H1 (cell line): ENCODE measurements around the gene RNF152. TPM values are rescaled to one million over a fixed set of nuclear protein-coding genes. Genes with fewer than 3 reads are reported as not detected.

Experiments
- CTCF ChIA-PET: fragments of 300-600 bp; sonication (Branson Sonifier 250); formaldehyde crosslinking; loops from one replicate; lab custom pipeline; 2021; ENCODE audit not compliant: partially characterized antibody; lab: Charles Lee
- POLR2A ChIA-PET: fragments of 300-600 bp; sonication (Branson Sonifier 250); formaldehyde crosslinking; loops from one replicate; lab custom pipeline; 2021; ENCODE audit warnings: inconsistent platforms; ENCODE audit not compliant: partially characterized antibody; lab: Charles Lee
- DNase-seq, 2 experiments: peaks; one replicate each; pipeline versions ENCODE4 v3.0.0 to v3.0.0-alpha.2; 2010 to 2022; ENCODE audit warnings: low spot score in 2 of 2, low read depth in 1 of 2, mixed read lengths in 1 of 2
- FAIRE-seq: peaks from 2 replicates; lab custom pipeline; 2011; peaks lifted over from hg19 to GRCh38; lab: Jason Lieb, UNC
- H2AFZ ChIP-seq: 2 replicates; pipeline ENCODE4 v1.8.1; 2012; ENCODE audit warnings: low read length, inconsistent platforms
- H2AK5ac ChIP-seq: 2 replicates; pipeline ENCODE4 v1.6.1; 2013; ENCODE audit warnings: low read depth, low read length
- H2BK120ac ChIP-seq: replicated peaks from 2 replicates; pipeline ENCODE3; 2013; ENCODE audit warnings: low read depth, low read length, inconsistent platforms
- H2BK12ac ChIP-seq: 2 replicates; pipeline ENCODE4 v1.6.1; 2013; ENCODE audit warnings: low read depth, low read length
- H2BK15ac ChIP-seq: 2 replicates; pipeline ENCODE4 v1.6.1; 2013; ENCODE audit warnings: low read length
- H2BK20ac ChIP-seq: 2 replicates; pipeline ENCODE4 v1.6.1; 2013; ENCODE audit warnings: low read length
- H2BK5ac ChIP-seq: 2 replicates; pipeline ENCODE4 v1.6.1; 2013; ENCODE audit warnings: low read depth, low read length
- H3K14ac ChIP-seq: 2 replicates; pipeline ENCODE4 v1.6.1; 2013; ENCODE audit warnings: inconsistent platforms; ENCODE audit not compliant: insufficient read length
- H3K18ac ChIP-seq: 2 replicates; pipeline ENCODE4 v1.6.1; 2013; ENCODE audit warnings: low read length; ENCODE audit errors: extremely low read depth
- H3K23ac ChIP-seq: 2 replicates; pipeline ENCODE4 v1.6.1; 2013; ENCODE audit warnings: inconsistent platforms; ENCODE audit not compliant: insufficient read length
- H3K23me2 ChIP-seq: 2 replicates; pipeline ENCODE4 v1.6.1; 2013; ENCODE audit warnings: low read depth, low read length
- H3K27ac ChIP-seq: 2 replicates; pipeline ENCODE4 v1.6.1; 2011; ENCODE audit warnings: low read depth, low read length, inconsistent platforms
- H3K27me3 ChIP-seq, 4 experiments: replicated peaks in 1 of 4; 1 replicate in 1 of 4; 2 replicates in 3 of 4; pipeline versions ENCODE4 v1.6.1 to v1.8.1; 2011 to 2013; ENCODE audit warnings: low read length in 3 of 4, mild to moderate bottlenecking in 3 of 4, inconsistent platforms in 2 of 4, mixed read lengths in 2 of 4, moderate library complexity in 1 of 4; ENCODE audit not compliant: control insufficient read depth in 3 of 4, insufficient read depth in 3 of 4; ENCODE audit errors: extremely low read depth in 1 of 4
- H3K36me3 ChIP-seq, 4 experiments: 2 replicates each; pipeline versions ENCODE4 v1.6.1 to v1.8.1; 2011 to 2013; ENCODE audit warnings: mild to moderate bottlenecking in 4 of 4, low read length in 3 of 4, moderate library complexity in 2 of 4, control low read depth in 1 of 4, inconsistent platforms in 1 of 4; ENCODE audit not compliant: insufficient read depth in 4 of 4, control insufficient read depth in 2 of 4
- H3K4ac ChIP-seq: replicated peaks from 2 replicates; pipeline ENCODE3; 2013; ENCODE audit warnings: low read length, low read depth, mixed read lengths, inconsistent platforms; ENCODE audit not compliant: insufficient read length
- H3K4me1 ChIP-seq, 4 experiments: replicated peaks in 1 of 4; 1 replicate in 1 of 4; 2 replicates in 3 of 4; pipeline versions ENCODE4 v1.6.1 to v1.8.1; 2011 to 2013; ENCODE audit warnings: low read length in 3 of 4, inconsistent platforms in 2 of 4, mixed read lengths in 1 of 4; ENCODE audit not compliant: insufficient read depth in 4 of 4, control insufficient read depth in 3 of 4
- H3K4me2 ChIP-seq, 2 experiments: 2 replicates each; pipeline versions ENCODE4 v1.6.1 to v1.8.1; 2011 to 2013; ENCODE audit warnings: low read depth in 2 of 2, low read length in 2 of 2, control low read depth in 1 of 2, inconsistent platforms in 1 of 2, mild to moderate bottlenecking in 1 of 2; ENCODE audit not compliant: insufficient read depth in 1 of 2
- H3K4me3 ChIP-seq, 4 experiments: fragments of 200-600, 300-600 bp in 1 of 4; sonication (generic), shearing (Covaris generic), sonication (Bioruptor Twin) in 1 of 4; 2 replicates each; pipeline versions ENCODE4 v1.5.1 to v1.8.1; 2011 to 2016; ENCODE audit warnings: low read length in 4 of 4, low read depth in 3 of 4, control low read depth in 2 of 4, inconsistent platforms in 2 of 4, mild to moderate bottlenecking in 2 of 4, mixed read lengths in 1 of 4, moderate library complexity in 1 of 4; ENCODE audit not compliant: insufficient read depth in 2 of 4; ENCODE audit errors: extremely low read depth in 1 of 4
- H3K56ac ChIP-seq: replicated peaks from 2 replicates; pipeline ENCODE3; 2013; ENCODE audit warnings: low read depth, mild to moderate bottlenecking, mixed read lengths, low read length, inconsistent platforms; ENCODE audit not compliant: insufficient read length
- H3K79me1 ChIP-seq: 2 replicates; pipeline ENCODE4 v1.6.1; 2013; ENCODE audit warnings: low read depth, low read length, control low read depth
- H3K79me2 ChIP-seq, 2 experiments: 2 replicates each; pipeline versions ENCODE4 v1.6.1 to v1.8.1; 2012 to 2013; ENCODE audit warnings: low read length in 2 of 2, mild to moderate bottlenecking in 2 of 2, inconsistent platforms in 1 of 2; ENCODE audit not compliant: insufficient read depth in 2 of 2, control insufficient read depth in 1 of 2
- H3K9ac ChIP-seq, 4 experiments: replicated peaks in 1 of 4; 1 replicate in 1 of 4; 2 replicates in 3 of 4; pipeline versions ENCODE4 v1.6.1 to v1.8.1; 2011 to 2013; ENCODE audit warnings: low read depth in 3 of 4, low read length in 3 of 4, control low read depth in 2 of 4, mild to moderate bottlenecking in 2 of 4, moderate library complexity in 2 of 4, inconsistent platforms in 1 of 4; ENCODE audit errors: extremely low read depth in 1 of 4
- H3K9me3 ChIP-seq, 2 experiments: 2 replicates each; pipeline versions ENCODE4 v1.6.1 to v1.8.1; 2012 to 2013; ENCODE audit warnings: mild to moderate bottlenecking in 2 of 2, moderate library complexity in 2 of 2, control low read depth in 1 of 2, inconsistent platforms in 1 of 2, low read depth in 1 of 2, low read length in 1 of 2, mixed read lengths in 1 of 2; ENCODE audit not compliant: insufficient read depth in 2 of 2
- H4K20me1 ChIP-seq, 2 experiments: replicated peaks in 1 of 2; 2 replicates each; pipeline versions ENCODE3 to v1.8.1; 2011 to 2013; ENCODE audit warnings: inconsistent platforms in 2 of 2, low read length in 2 of 2, mild to moderate bottlenecking in 1 of 2; ENCODE audit not compliant: insufficient read depth in 2 of 2, control insufficient read depth in 1 of 2
- H4K5ac ChIP-seq: 2 replicates; pipeline ENCODE4 v1.6.1; 2013; ENCODE audit warnings: low read length, low read depth, mixed read lengths, inconsistent platforms; ENCODE audit not compliant: insufficient read length
- H4K8ac ChIP-seq: 2 replicates; pipeline ENCODE4 v1.8.0; 2013; ENCODE audit warnings: mild to moderate bottlenecking, moderate library complexity, low read length, inconsistent platforms; ENCODE audit not compliant: insufficient read depth; ENCODE audit errors: extremely low read depth
- H4K91ac ChIP-seq: replicated peaks from 2 replicates; pipeline ENCODE3; 2013; ENCODE audit warnings: low read length, mixed read lengths, inconsistent platforms; ENCODE audit not compliant: insufficient read length
- BRCA1 ChIP-seq: IDR thresholded peaks from 2 replicates; pipeline ENCODE4 v1.6.1; 2012; ENCODE audit warnings: low read depth, low read length, improper control_type of control experiment
- CREB1 ChIP-seq: IDR thresholded peaks from 2 replicates; pipeline ENCODE4 v1.6.1; 2012; ENCODE audit warnings: inconsistent platforms
- CTBP2 ChIP-seq: IDR thresholded peaks from 2 replicates; pipeline ENCODE4 v1.7.0; 2011; ENCODE audit warnings: borderline replicate concordance, mild to moderate bottlenecking, moderate library complexity, mixed read lengths, low read length; ENCODE audit not compliant: insufficient read depth, insufficient read length
- EP300 ChIP-seq, 2 experiments: IDR thresholded peaks; 1 replicate in 1 of 2; 2 replicates in 1 of 2; pipeline ENCODE4 v1.6.1; 2011 to 2012; ENCODE audit warnings: low read depth in 2 of 2, low read length in 2 of 2, mild to moderate bottlenecking in 2 of 2, borderline replicate concordance in 1 of 2, inconsistent platforms in 1 of 2, moderate library complexity in 1 of 2
- FOSL1 ChIP-seq: IDR thresholded peaks from 2 replicates; pipeline ENCODE4 v1.6.1; 2011; ENCODE audit warnings: mild to moderate bottlenecking, low read depth, low read length, moderate library complexity; ENCODE audit not compliant: insufficient read depth
- JUN ChIP-seq: IDR thresholded peaks from 2 replicates; pipeline ENCODE4 v1.6.1; 2011; ENCODE audit warnings: low read depth, mild to moderate bottlenecking, improper control_type of control experiment, low read length
- JUND ChIP-seq: IDR thresholded peaks from 2 replicates; pipeline ENCODE4 v1.6.1; 2011; ENCODE audit warnings: mild to moderate bottlenecking, improper control_type of control experiment, low read length
- POU5F1 ChIP-seq: IDR thresholded peaks from 2 replicates; pipeline ENCODE4 v1.6.1; 2011; ENCODE audit warnings: low read depth, mild to moderate bottlenecking, low read length, moderate library complexity
- RBBP5 ChIP-seq: IDR thresholded peaks from 2 replicates; pipeline ENCODE4 v1.7.1; 2012; ENCODE audit warnings: low read depth, mild to moderate bottlenecking, inconsistent platforms, low read length, moderate library complexity, borderline replicate concordance
- SAP30 ChIP-seq: fragments of 300-600 bp; sonication (generic); IDR thresholded peaks from 2 replicates; pipeline ENCODE4 v1.7.1; 2012; ENCODE audit warnings: low read length, moderate library complexity, mild to moderate bottlenecking, inconsistent platforms; ENCODE audit not compliant: insufficient read depth, insufficient replicate concordance
- SP2 ChIP-seq: IDR thresholded peaks from 2 replicates; pipeline ENCODE4 v1.6.1; 2012; ENCODE audit warnings: mild to moderate bottlenecking, low read length, inconsistent platforms
- SRF ChIP-seq: IDR thresholded peaks from 2 replicates; pipeline ENCODE4 v1.6.1; 2011; ENCODE audit warnings: mild to moderate bottlenecking, low read depth, low read length, moderate library complexity
- TAF7 ChIP-seq: optimal IDR thresholded peaks from 2 replicates; pipeline ENCODE3; 2011; ENCODE audit warnings: low read depth, mild to moderate bottlenecking, inconsistent platforms, low read length, moderate library complexity, borderline replicate concordance
- TBP ChIP-seq: IDR thresholded peaks from 2 replicates; pipeline ENCODE4 v1.6.1; 2011; ENCODE audit warnings: low read depth, low read length, improper control_type of control experiment
- ZNF274 ChIP-seq: IDR thresholded peaks from 2 replicates; pipeline ENCODE4 v1.7.0; 2012; ENCODE audit warnings: low read length, borderline replicate concordance; ENCODE audit errors: extremely low read depth
- WGBS, 2 experiments: shearing (Covaris generic) in 1 of 2; methylation state at CpG; one replicate each; pipeline versions ENCODE4 v1.1.6 to v1.1.7; 2013 to 2015; ENCODE audit warnings: low lambda C conversion rate in 2 of 2, mixed read lengths in 2 of 2, inconsistent platforms in 1 of 2, low coverage in 1 of 2, missing lambda C conversion rate in 1 of 2; ENCODE audit not compliant: insufficient replicate concordance in 2 of 2, insufficient coverage in 1 of 2, insufficient read length in 1 of 2; ENCODE audit errors: extremely low coverage in 1 of 2, missing lambda C conversion rate in 1 of 2; 5-methylcytosine and 5-hydroxymethylcytosine counted together
- polyA plus RNA-seq, 7 experiments: library from polyadenylated mRNA; depleted of rRNA in 3 of 7; stranded (reverse) in 5 of 7; unstranded in 2 of 7; fragments of >200 nt in 5 of 7; fragments of 200-250 nt in 2 of 7; gene quantifications; 1 replicate in 5 of 7; 2 replicates in 1 of 7; 4 replicates in 1 of 7; pipeline versions ENCODE4 v1.2.1 to v1.2.3, GENCODE V29; 2011 to 2013; ENCODE audit warnings: missing spikeins in 2 of 7, mixed read lengths in 2 of 7
- total RNA-seq: library from RNA; stranded (reverse); fragmentation: NEBNext Ultra II Directional; extraction: Animal tissue kit (Norgen Biotek cat#: 25700); gene quantifications from 2 replicates; pipeline ENCODE4 v1.2.1, GENCODE V29; 2021

The RNF152 gene
- total and polyA plus RNA-seq, 2 of the 8 experiments (the other 6 are each of a cell fraction or from before 2014, with no cell fraction given) = 1.1 to 2.7 TPM

- Histone ChIP-seq H3K56ac (no peak overlapping the region), H3K4me2 (no peak overlapping the region), H3K23ac (no peak overlapping the region), H3K14ac (no peak overlapping the region), H2BK15ac (no peak overlapping the region), H4K91ac (no peak overlapping the region), H3K18ac (no peak overlapping the region), H3K23me2 (no peaks in the 10 kb centered on the region), H3K36me3 (no peaks in the 10 kb centered on the region), H2BK20ac (no peak overlapping the region), H2BK12ac (no peak overlapping the region), H2BK120ac (no peak overlapping the region), H3K9me3 (no peaks in the 10 kb centered on the region), H3K4me1 (no peaks in the 10 kb centered on the region; a peak in 1 of 7 replicates), H3K79me1 (0 out of 2 replicates have a peak, but pooled peaks cover 2% of the 10 kb centered on the region), H4K5ac (no peak overlapping the region), H4K20me1 (no peaks in the 10 kb centered on the region), H2BK5ac (no peak overlapping the region), H3K27ac (no peak overlapping the region), H2AFZ (no peak overlapping the region), H3K4ac (no peak overlapping the region), H2AK5ac (no peak overlapping the region), H3K9ac (peak overlapping the region in 1 of 4 experiments; percentile 34; a peak in 1 of 7 replicates), H3K79me2 (no peaks in the 10 kb centered on the region), H4K8ac (no peak overlapping the region), H3K4me3 (no peak overlapping the region), H3K27me3 (no peaks in the 10 kb centered on the region)
- CTCF ChIA-PET = interaction anchor here (1.1 kb wide), 1 partner anchor 43 kb away, joined by 3 read pairs; no protein-coding TSS in a partner anchor
- WGBS, 2 experiments = 82% methylated on average over 5 of the region's 5 CpGs; no CpG with 5 or more reads in 1 of the 2 experiments
- POLR2A ChIA-PET = no interaction called here
- FAIRE-seq = no peak
- no peak for DNase-seq
- no peak for TF ChIP-seq POU5F1
- no peak for TF ChIP-seq RBBP5
- TF ChIP-seq CTBP2 = no peak
- no peak for TF ChIP-seq ZNF274
- TF ChIP-seq TBP = no peak
- TF ChIP-seq SP2 = no peak
- TF ChIP-seq FOSL1 = no peak
- TF ChIP-seq BRCA1 = no peak
- TF ChIP-seq TAF7 = no peak
- TF ChIP-seq JUND = no peak
- no peak for TF ChIP-seq JUN
- TF ChIP-seq SRF = no peak
- no peak for TF ChIP-seq CREB1
- TF ChIP-seq EP300 (IDR thresholded peaks at IDR 0.05; ENCODE audit: borderline replicate concordance in 1 of 2, low read depth in 2 of 2, low read length in 2 of 2) = no peak
- no peak for TF ChIP-seq SAP30
Measured at GRCh38 chr18:61833387-61833786, 59.4 kb downstream of the RNF152 start.
